Retinal pigment epithelial cell (primary cell): ENCODE measurements around the gene CTIF.

Experiments
- DNase-seq: peaks from one replicate; pipeline ENCODE4 v3.0.0-alpha.2; 2010; ENCODE audit warnings: low read depth
- H3K4me3 ChIP-seq: 2 replicates; pipeline ENCODE4 v1.5.1; 2011; ENCODE audit warnings: mild to moderate bottlenecking, low read length, control low read depth, moderate library complexity
- CTCF ChIP-seq: conservative IDR thresholded peaks from 2 replicates; pipeline ENCODE4 v1.5.1; 2011; ENCODE audit warnings: low read depth, low read length, control low read depth, inconsistent platforms

Gene CTIF

GRCh38 chr18:48676756-48677368 is 138.0 kb downstream of the CTIF start:
- DNase-seq: no peak
- TF ChIP-seq CTCF: peak; percentile 83
- H3K4me3 ChIP-seq: no peak overlapping the region

- no peak for DNase-seq
- H3K4me3 ChIP-seq: no peak overlapping the region
- no peak for TF ChIP-seq CTCF
Measured at GRCh38 chr18:48678237-48679115, 139.6 kb downstream of the CTIF start.

GRCh38 chr18:48679236-48679635 is 140.4 kb downstream of the CTIF start:
- DNase-seq: no peak
- no peak for TF ChIP-seq CTCF
- H3K4me3 ChIP-seq: no peak overlapping the region

GRCh38 chr18:48680339-48681250 is 141.8 kb downstream of the CTIF start:
- DNase-seq: no peak
- no peak for TF ChIP-seq CTCF
- no peak overlapping the region for H3K4me3 ChIP-seq

GRCh38 chr18:48682768-48683167 is 143.9 kb downstream of the CTIF start:
- no peak for TF ChIP-seq CTCF
- H3K4me3 ChIP-seq: no peak overlapping the region
- no peak for DNase-seq

- H3K4me3 ChIP-seq: no peak overlapping the region
- DNase-seq: no peak
- no peak for TF ChIP-seq CTCF
Measured at GRCh38 chr18:48683197-48683596, 144.4 kb downstream of the CTIF start.
